HepG2 (cell line): Measurements from ENCODE around the gene GPS1. TPM values are rescaled to one million over a fixed set of nuclear protein-coding genes. Genes with fewer than 3 reads are reported as not detected.

Experiments used
- AGO1 ChIP-seq: fragments of 200-400 bp; formaldehyde crosslinking; IDR thresholded peaks from 2 replicates; pipeline ENCODE4 v1.6.1; 2017; ENCODE audit warnings: mild to moderate bottlenecking, low read depth, low read length, moderate library complexity; ENCODE audit not compliant: poor library complexity, severe bottlenecking
- RAD21 ChIP-seq: fragments of 450-650 bp; formaldehyde crosslinking; IDR thresholded peaks from 2 replicates; pipeline ENCODE4 v1.5.0; 2020; ENCODE audit warnings: mild to moderate bottlenecking
- SMARCE1 ChIP-seq: fragments of 450-650 bp; IDR thresholded peaks from 2 replicates; pipeline ENCODE4 v1.6.1; 2017; ENCODE audit warnings: borderline replicate concordance
- SMC3 ChIP-seq: IDR thresholded peaks from 2 replicates; pipeline ENCODE4 v1.6.1; 2011; ENCODE audit warnings: low read length, improper control_type of control experiment
- TP53 ChIP-seq: sonication (generic); formaldehyde crosslinking; conservative IDR thresholded peaks from 2 replicates; pipeline ENCODE4 v1.4.0; 2020; ENCODE audit warnings: missing genetic modification reagents
- ZBTB3 ChIP-seq: sonication (generic); formaldehyde crosslinking; IDR thresholded peaks from 2 replicates; pipeline ENCODE4 v1.4.0; 2020; ENCODE audit warnings: low read depth, mild to moderate bottlenecking, moderate library complexity, missing genetic modification reagents, borderline replicate concordance
- ZNF253 ChIP-seq: sonication (generic); formaldehyde crosslinking; IDR thresholded peaks from 2 replicates; pipeline ENCODE4 v1.8.0; 2022; ENCODE audit warnings: mild to moderate bottlenecking, missing genetic modification reagents, borderline replicate concordance
- ZNF558 ChIP-seq: sonication (generic); formaldehyde crosslinking; IDR thresholded peaks from 2 replicates; pipeline ENCODE4 v1.9.0; 2022; ENCODE audit warnings: mild to moderate bottlenecking, missing genetic modification reagents, borderline replicate concordance
- ZNF660 ChIP-seq: sonication (generic); formaldehyde crosslinking; IDR thresholded peaks from 2 replicates; pipeline ENCODE4 v1.5.1; 2020; ENCODE audit warnings: mild to moderate bottlenecking, low read depth, missing genetic modification reagents, borderline replicate concordance
- ZNF670 ChIP-seq: sonication (generic); formaldehyde crosslinking; IDR thresholded peaks from 2 replicates; pipeline ENCODE4 v1.8.0; 2022; ENCODE audit warnings: mild to moderate bottlenecking, missing genetic modification reagents, borderline replicate concordance
- ZNF781 ChIP-seq: sonication (generic); formaldehyde crosslinking; IDR thresholded peaks from 2 replicates; pipeline ENCODE4 v1.5.1; 2020; ENCODE audit warnings: borderline replicate concordance, mild to moderate bottlenecking, missing genetic modification reagents; ENCODE audit errors: not compliant biosample characterization
- polyA plus RNA-seq, 8 experiments: library from polyadenylated mRNA; depleted of rRNA in 3 of 8; stranded (reverse) in 7 of 8; unstranded in 1 of 8; fragments of >200 nt; fragmentation: Illumina TruSeq in 4 of 8; extraction: Trizol in 4 of 8; gene quantifications; 2 replicates each; pipeline versions ENCODE4 v1.2.1 to v1.2.3, GENCODE V29; 2011 to 2016; ENCODE audit warnings: low read depth in 4 of 8, missing spikeins in 1 of 8, mixed read lengths in 1 of 8; ENCODE audit not compliant: insufficient read depth in 1 of 8
- total RNA-seq, 5 experiments: library from RNA; depleted of rRNA; stranded (reverse); fragments of >200 nt; fragmentation: Illumina TruSeq; extraction: Trizol; gene quantifications; 2 replicates each; pipeline ENCODE4 v1.2.3, GENCODE V29; 2016; ENCODE audit warnings: low read depth in 1 of 5
- TF ChIP-seq, protein P1 (sequence below): sonication (generic); formaldehyde crosslinking; IDR thresholded peaks from 2 replicates; pipeline ENCODE4 v1.5.1; 2020; ENCODE audit warnings: mild to moderate bottlenecking, missing genetic modification reagents, borderline replicate concordance
- TF ChIP-seq, protein P2 (sequence below): sonication (generic); formaldehyde crosslinking; conservative IDR thresholded peaks from 2 replicates; pipeline ENCODE4 v1.8.0; 2022; ENCODE audit warnings: mild to moderate bottlenecking, moderate library complexity, missing genetic modification reagents
- TF ChIP-seq, protein P3 (sequence below): sonication (generic); formaldehyde crosslinking; IDR thresholded peaks from 2 replicates; pipeline ENCODE4 v1.4.0; 2020; ENCODE audit warnings: missing genetic modification reagents, mild to moderate bottlenecking, borderline replicate concordance
- TF ChIP-seq, protein P4 (sequence below): sonication (generic); formaldehyde crosslinking; IDR thresholded peaks from 2 replicates; pipeline ENCODE4 v1.8.1; 2023; ENCODE audit warnings: mild to moderate bottlenecking, missing genetic modification reagents
- TF ChIP-seq, protein P5 (sequence below): sonication (generic); formaldehyde crosslinking; IDR thresholded peaks from 2 replicates; pipeline ENCODE4 v1.8.1; 2022; ENCODE audit warnings: low read depth, mild to moderate bottlenecking, missing genetic modification reagents

Gene GPS1
- total and polyA plus RNA-seq, 2 of the 13 experiments (the other 11 are each of a cell fraction or from before 2014, with no cell fraction given): 124 to 128 TPM

DNA sequence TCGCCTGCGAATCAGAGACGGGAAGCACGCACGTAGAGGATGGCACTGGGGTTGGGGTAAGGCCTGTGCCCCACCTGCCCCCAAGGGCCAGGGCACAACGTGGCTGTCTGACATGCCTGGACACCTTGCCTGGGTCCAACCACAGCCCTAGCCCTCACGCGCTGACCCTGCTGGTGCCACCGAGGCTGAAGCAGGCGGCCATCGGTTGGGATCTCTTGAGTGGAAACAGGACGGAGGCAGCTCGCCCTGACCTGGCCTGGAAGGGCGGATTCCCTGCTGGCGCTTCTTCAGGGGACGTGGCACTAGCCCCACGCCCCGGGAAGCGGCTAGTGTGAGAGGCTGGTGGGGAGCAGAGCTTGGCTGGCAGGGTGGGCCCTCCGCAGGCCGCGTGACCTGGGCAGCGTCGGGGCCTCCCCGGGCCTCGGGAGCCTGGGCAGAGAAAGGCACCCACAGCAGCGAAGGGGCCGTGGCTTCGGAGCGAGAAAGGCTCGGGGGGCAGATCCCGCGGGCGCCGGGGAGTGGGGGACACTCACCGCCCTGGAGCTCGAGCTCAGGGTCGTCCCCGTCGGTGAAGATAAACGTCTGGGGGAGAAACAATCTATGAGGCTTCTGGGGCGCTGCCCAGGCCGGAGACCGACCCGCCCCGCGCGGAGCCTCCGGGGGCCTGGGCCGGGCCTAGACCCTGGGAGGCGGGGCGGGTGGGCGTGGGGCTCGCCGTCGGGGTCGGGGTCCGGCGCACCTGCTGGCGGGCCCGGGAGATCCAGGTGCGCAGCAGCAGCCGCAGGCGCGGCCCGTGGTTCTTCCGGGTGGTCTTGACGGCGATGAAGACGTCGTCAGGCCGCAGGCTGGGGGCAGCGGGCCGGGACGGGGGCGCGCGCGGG, 697 bp upstream of the GPS1 start (continued):
- TF ChIP-seq ZNF781 (CRISPR knock-in tag) (peak; percentile 64), ZBTB3 (CRISPR knock-in tag) (0 out of 2 replicates have a peak, but pooled peaks have one; percentile 48), SMARCE1 (no peak), ZNF670 (CRISPR knock-in tag) (0 out of 2 replicates have a peak, but pooled peaks have one; percentile 22), RAD21 (0 out of 2 replicates have a peak, but pooled peaks have one; percentile 13), ZNF253 (CRISPR knock-in tag) (peak; percentile 53; the same call in 1 of the 2 replicates), ZNF558 (no peak), ZNF660 (no peak), TP53 (CRISPR knock-in tag) (0 out of 2 replicates have a peak, but pooled peaks have one; percentile 38), AGO1 (no peak), SMC3 (no peak)
- TF ChIP-seq, protein P1, sequence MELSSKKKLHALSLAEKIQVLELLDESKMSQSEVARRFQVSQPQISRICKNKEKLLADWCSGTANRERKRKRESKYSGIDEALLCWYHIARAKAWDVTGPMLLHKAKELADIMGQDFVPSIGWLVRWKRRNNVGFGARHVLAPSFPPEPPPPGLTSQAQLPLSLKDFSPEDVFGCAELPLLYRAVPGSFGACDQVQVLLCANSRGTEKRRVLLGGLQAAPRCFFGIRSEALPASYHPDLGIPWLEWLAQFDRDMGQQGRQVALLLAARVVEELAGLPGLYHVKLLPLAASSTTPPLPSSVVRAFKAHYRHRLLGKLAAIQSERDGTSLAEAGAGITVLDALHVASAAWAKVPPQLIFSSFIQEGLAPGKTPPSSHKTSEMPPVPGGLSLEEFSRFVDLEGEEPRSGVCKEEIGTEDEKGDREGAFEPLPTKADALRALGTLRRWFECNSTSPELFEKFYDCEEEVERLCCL: 0 out of 2 replicates have a peak, but pooled peaks have one; percentile 45
- TF ChIP-seq, protein P2, sequence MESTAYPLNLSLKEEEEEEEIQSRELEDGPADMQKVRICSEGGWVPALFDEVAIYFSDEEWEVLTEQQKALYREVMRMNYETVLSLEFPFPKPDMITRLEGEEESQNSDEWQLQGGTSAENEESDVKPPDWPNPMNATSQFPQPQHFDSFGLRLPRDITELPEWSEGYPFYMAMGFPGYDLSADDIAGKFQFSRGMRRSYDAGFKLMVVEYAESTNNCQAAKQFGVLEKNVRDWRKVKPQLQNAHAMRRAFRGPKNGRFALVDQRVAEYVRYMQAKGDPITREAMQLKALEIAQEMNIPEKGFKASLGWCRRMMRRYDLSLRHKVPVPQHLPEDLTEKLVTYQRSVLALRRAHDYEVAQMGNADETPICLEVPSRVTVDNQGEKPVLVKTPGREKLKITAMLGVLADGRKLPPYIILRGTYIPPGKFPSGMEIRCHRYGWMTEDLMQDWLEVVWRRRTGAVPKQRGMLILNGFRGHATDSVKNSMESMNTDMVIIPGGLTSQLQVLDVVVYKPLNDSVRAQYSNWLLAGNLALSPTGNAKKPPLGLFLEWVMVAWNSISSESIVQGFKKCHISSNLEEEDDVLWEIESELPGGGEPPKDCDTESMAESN (CRISPR knock-in tag): peak; percentile 36; the same call in 1 of the 2 replicates
- TF ChIP-seq, protein P3, sequence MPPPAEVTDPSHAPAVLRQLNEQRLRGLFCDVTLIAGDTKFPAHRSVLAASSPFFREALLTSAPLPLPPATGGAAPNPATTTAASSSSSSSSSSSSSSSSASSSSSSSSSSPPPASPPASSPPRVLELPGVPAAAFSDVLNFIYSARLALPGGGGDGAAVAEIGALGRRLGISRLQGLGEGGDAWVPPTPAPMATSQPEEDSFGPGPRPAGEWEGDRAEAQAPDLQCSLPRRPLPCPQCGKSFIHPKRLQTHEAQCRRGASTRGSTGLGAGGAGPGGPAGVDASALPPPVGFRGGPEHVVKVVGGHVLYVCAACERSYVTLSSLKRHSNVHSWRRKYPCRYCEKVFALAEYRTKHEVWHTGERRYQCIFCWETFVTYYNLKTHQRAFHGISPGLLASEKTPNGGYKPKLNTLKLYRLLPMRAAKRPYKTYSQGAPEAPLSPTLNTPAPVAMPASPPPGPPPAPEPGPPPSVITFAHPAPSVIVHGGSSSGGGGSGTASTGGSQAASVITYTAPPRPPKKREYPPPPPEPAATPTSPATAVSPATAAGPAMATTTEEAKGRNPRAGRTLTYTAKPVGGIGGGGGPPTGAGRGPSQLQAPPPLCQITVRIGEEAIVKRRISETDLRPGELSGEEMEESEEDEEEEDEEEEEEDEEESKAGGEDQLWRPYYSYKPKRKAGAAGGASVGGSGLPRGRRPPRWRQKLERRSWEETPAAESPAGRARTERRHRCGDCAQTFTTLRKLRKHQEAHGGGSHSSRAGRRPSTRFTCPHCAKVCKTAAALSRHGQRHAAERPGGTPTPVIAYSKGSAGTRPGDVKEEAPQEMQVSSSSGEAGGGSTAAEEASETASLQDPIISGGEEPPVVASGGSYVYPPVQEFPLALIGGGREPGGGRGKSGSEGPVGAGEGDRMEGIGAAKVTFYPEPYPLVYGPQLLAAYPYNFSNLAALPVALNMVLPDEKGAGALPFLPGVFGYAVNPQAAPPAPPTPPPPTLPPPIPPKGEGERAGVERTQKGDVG (CRISPR knock-in tag): peak; percentile 60; the same call in 1 of the 2 replicates
- TF ChIP-seq, protein P4, sequence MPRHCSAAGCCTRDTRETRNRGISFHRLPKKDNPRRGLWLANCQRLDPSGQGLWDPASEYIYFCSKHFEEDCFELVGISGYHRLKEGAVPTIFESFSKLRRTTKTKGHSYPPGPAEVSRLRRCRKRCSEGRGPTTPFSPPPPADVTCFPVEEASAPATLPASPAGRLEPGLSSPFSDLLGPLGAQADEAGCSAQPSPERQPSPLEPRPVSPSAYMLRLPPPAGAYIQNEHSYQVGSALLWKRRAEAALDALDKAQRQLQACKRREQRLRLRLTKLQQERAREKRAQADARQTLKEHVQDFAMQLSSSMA (CRISPR knock-in tag): 0 out of 2 replicates have a peak, but pooled peaks have one; percentile 27
- TF ChIP-seq, protein P5, sequence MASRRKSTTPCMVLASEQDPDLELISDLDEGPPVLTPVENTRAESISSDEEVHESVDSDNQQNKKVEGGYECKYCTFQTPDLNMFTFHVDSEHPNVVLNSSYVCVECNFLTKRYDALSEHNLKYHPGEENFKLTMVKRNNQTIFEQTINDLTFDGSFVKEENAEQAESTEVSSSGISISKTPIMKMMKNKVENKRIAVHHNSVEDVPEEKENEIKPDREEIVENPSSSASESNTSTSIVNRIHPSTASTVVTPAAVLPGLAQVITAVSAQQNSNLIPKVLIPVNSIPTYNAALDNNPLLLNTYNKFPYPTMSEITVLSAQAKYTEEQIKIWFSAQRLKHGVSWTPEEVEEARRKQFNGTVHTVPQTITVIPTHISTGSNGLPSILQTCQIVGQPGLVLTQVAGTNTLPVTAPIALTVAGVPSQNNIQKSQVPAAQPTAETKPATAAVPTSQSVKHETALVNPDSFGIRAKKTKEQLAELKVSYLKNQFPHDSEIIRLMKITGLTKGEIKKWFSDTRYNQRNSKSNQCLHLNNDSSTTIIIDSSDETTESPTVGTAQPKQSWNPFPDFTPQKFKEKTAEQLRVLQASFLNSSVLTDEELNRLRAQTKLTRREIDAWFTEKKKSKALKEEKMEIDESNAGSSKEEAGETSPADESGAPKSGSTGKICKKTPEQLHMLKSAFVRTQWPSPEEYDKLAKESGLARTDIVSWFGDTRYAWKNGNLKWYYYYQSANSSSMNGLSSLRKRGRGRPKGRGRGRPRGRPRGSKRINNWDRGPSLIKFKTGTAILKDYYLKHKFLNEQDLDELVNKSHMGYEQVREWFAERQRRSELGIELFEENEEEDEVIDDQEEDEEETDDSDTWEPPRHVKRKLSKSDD (CRISPR knock-in tag): 0 out of 2 replicates have a peak, but pooled peaks have one; percentile 82
